HG02884 (cell line): ENCODE measurements around the gene TRPC4AP.
A peak's percentile ranks its signal among the peaks of the same experiment; 100 is the strongest.
"Not testable (repeated sequence)": the region's sequence is repeated elsewhere in the genome, so short reads cannot be mapped to it uniquely, and the experiment has no call there.

Experiments
- ATAC-seq: cut with Tn5 transposase; IDR thresholded peaks from one replicate; pipeline ENCODE4 v1.9.1; 2021; ENCODE audit warnings: mild to moderate bottlenecking, moderate library complexity; ENCODE audit not compliant: unreplicated experiment

TRPC4AP gene

DNA sequence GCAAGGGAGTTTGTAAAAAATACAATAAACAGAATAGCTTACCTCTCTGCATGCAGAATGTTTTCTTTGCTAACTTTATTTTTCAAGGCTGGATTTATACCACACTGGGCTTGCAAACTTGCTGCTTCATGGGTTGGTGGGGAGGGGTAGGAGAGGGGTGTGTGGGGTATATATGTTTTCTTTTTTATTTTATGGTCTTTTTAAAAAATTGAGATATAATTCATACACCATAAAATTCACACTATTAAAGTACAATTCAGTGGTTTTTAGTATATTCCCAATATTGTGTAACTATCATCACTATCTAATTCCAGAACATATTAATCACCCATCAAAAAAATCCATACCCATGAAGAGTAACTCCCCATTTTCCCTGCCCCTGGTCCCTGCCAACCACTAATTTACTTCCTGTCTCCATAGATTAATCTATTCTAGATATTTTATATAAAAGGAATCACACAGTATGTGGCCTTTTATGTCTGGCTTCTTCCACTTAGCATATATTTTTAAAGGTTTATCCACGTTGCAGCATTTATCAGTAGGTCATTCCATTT is 14.3 kb upstream of the TRPC4AP start:
- no peak for ATAC-seq

- no peak for ATAC-seq
Measured at GRCh38 chr20:35104685-35105295, 12.2 kb upstream of the TRPC4AP start.

- no peak for ATAC-seq
Measured at GRCh38 chr20:35101620-35102019, 9.0 kb upstream of the TRPC4AP start.

DNA sequence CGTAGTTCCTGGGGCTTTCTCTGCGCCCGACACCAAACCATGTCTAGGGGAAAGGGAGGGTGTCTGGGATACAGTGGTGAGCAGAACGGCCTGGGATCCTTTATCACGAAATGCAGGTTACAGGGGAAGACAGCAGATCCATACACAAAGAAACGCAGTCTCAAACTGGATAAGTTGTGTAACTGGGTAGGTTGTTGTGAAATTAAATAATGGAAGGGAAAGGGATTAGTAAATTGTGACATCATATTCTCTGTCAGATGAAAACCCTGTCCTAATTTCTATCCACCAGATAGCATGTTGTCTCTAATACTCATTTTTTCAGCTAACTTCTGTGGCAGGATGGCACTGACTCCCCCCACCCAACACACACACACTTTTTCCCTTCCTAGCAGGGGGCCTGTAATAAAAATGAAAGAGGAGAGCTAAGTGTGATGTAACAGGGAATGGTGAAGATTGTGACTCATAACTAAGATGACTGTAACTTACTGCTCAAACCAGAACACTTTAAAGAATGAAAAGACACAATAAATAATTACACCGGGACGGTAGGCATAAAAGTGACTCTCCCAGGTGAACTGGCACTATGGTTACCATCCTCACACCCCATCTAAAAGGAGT is 769 bp upstream of the TRPC4AP start:
- ATAC-seq = no peak

- peak; percentile 12 for ATAC-seq
Measured at GRCh38 chr20:35091816-35092523, 637 bp downstream of the TRPC4AP start.

GRCh38 chr20:35088231-35089145 is 4.1 kb downstream of the TRPC4AP start:
- no peak for ATAC-seq

DNA sequence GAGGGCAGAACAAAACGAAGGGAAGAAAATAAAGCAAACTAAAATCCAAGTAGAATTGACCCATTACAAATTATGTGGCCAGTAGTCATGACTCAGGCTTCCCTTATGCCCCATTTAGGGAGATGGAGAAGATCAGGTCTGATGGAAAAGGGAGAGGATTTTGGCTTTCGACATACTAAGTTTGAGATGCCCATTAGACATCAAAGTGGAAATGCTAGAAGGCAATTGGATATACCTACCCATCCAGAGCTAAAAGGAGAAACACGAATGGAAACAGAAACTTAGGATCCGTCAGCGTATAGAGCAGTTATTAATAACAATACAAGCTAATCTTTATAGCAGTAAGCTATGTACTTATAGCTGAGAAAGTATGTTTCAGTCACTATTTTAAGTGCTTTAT is 4.8 kb downstream of the TRPC4AP start:
- no peak for ATAC-seq

GRCh38 chr20:35087355-35087754 is 5.3 kb downstream of the TRPC4AP start:
- ATAC-seq = no peak

DNA sequence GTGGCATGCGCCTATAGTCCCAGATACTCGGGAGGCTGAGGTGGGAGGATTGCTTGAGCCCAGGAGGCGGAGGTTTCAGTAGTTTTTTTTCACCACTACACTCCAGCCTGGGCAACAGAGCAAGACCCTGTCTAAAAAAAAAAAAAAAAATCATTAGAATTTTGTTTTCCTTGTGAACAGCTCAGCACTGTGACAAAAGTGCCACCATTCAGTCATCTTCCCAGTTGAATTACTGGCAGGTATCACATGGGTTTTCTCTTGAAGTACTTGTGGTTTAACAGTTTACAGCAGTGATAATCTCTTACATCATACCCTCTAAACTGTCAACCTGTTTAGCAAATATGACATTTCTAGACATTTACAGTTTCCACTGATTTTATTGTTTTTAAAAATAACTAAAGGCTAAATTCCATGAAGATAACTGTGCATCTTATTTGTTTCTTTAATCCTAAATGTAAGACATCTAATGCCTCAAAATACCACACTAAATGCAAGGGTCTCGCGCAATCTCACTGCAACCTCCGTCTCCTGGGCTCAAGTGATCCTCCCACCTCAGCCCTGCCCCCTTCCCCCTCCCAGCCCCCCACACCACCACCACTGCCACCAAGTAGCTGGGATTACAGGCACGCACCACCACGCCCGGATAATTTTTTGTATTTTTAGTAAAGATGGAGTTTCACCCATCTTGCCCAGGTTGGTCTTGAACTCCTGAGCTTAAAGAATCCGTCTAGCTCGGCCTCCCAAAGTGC is 7.0 kb downstream of the TRPC4AP start:
- no peak for ATAC-seq

DNA sequence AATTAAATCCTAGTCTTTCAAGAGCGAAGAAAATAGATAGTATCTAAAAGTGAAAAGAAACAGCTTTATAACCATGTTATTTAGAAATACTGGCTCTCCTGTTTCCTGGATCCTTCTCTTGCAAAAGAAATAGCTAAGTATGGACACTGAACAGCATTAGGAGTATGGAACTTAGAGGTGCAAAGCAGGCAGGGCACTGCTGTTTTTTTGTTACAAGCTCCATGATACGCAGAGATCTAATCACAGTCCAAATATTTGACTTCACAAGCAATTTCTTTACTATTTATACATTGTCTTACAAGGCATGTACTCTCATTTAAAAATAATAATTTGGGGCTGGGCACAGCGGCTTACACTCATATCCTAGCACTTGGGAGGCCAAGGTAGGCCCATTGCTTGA is 7.6 kb downstream of the TRPC4AP start:
- no peak for ATAC-seq

- ATAC-seq = not testable (repeated sequence)
Measured at GRCh38 chr20:35080348-35080642, 12.3 kb downstream of the TRPC4AP start.

GRCh38 chr20:35079472-35080347 is 12.9 kb downstream of the TRPC4AP start:
- ATAC-seq = no peak

DNA sequence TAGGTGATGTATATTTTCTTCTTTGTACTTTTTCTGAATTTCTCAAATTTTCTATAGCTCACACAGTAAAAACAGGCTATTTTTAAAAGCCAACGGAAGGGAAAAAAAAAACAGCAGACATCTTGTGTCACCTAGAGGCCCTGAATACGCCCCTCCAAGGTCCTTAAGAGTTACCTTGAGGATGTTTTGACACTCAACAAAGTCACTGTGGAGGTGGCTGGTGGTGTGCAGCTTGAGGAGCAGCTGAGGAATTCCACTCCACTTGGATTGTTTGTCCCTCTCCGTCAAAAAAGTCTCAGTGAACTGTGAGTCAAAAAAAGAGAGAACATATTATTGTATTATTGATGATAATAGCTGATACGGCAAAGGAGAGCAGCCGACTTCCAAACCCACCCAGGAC is 14.7 kb downstream of the TRPC4AP start:
- ATAC-seq = no peak

- no peak for ATAC-seq
Measured at GRCh38 chr20:35077341-35077740, 15.3 kb downstream of the TRPC4AP start.

DNA sequence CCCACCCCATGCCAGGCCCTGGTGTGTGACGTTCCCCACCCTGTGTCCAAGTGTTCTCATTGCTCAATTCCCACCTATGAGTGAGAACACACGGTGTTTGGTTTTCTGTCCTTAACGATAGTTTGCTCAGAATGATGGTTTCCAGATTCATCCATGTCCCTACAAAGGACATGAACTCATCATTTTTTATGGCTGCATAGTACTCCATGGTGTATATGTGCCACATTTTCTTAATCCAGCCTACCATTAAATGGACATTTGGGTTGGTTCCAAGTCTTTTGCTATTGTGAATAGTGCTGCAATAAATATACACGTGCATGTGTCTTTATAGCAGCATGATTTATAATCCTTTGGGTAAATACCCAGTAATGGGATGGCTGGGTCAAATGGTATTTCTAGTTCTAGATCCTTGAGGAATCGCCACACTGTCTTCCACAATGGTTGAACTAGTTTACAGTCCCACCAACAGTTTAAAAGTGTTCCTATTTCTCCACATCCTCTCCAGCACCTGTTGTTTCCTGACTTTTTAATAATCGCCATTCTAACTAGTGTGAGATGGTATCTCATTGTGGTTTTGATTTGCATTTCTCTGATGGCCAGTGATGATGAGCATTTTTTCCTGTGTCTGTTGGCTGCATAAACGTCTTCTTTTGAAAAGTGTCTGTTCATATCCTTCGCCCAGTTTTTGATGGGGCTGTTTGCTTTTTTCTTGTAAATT is 21.0 kb downstream of the TRPC4AP start:
- not testable (repeated sequence) for ATAC-seq

GRCh38 chr20:35066194-35066593 is 26.4 kb downstream of the TRPC4AP start:
- no peak for ATAC-seq

DNA sequence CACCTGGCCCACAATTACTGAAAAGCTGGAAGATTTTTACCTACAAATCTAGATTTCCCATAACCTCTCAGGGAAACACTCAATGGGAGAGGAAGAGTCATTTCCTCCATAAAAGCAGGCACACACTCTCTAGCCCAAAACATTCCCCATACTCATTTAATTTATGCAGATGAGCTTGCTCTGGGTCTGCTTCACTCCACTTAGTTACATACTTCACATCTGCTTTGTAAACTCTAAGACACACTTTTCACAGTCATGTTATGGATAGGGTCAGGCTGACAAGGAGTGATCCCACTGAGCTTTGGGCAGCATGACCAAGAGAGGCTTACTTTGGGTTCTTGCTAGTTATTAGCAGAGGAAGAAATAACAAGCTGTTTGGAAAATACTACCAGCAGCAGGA is 27.4 kb downstream of the TRPC4AP start:
- ATAC-seq = no peak

DNA sequence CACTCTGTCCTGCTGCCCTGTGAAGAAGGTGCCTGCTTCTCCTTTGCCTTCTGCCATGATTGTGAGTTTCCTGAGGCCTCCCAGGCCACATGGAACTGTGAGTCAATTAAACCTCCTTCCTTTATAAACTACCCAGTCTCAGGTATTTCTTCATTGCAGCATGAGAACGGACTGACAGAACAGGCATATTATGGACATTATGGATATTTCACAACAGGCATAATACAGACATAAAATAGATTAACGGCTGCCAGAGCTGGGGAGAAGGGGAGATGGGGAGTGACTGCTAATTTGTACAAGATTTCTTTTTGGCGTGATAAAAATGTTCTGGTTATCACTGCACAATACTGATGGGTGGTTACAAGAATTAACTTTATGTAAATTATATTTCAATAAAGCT is 29.4 kb downstream of the TRPC4AP start:
- no peak for ATAC-seq

DNA sequence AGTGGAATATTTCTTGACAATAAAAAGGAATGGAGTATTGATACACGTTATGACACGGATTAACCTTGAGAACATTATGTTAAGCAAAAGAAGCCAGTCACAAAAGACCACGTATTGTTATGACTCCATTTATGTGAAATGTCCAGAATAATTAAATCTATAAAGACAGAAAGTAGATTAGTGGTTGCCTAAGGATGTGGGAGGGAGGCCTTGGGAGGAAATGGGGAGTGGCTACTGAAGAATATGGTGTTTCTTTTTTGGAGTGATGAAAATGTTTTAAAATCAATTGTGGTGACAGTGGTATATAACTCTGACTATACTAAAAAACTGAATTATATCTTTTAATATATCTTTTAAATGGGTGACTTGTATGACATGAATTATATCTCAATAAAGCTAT is 30.1 kb downstream of the TRPC4AP start:
- no peak for ATAC-seq
